Heart left ventricle (tissue), 16 donors: ENCODE measurements around the gene RNASE4. TPM values are rescaled to one million over a fixed set of nuclear protein-coding genes. Genes with fewer than 3 reads are reported as not detected.

Experiments
- ATAC-seq, 4 donors: fragments of 200-7000 bp; cut with Tn5 transposase; one replicate each; pipeline ENCODE4 v1.9.1; 2020 to 2022; ENCODE audit warnings: moderate library complexity in 4 of 4, mild to moderate bottlenecking in 3 of 4, moderate number of reproducible peaks in 1 of 4
- DNase-seq, 5 donors: peaks; one replicate each; pipeline ENCODE4 v3.0.0-alpha.2; 2020
- H3K27ac ChIP-seq, 12 donors: fragments of 200-600 bp; sonication (generic) in 4 of 12; one replicate each; pipeline versions ENCODE4 v1.5.0 to v1.8.0; 2016 to 2022; ENCODE audit warnings: mild to moderate bottlenecking in 2 of 12
- H3K27me3 ChIP-seq, 9 donors: fragments of 200-600 bp; sonication (generic) in 2 of 9; one replicate each; pipeline versions ENCODE4 v1.5.1 to v1.8.0; 2016 to 2022; ENCODE audit warnings: mild to moderate bottlenecking in 3 of 9
- H3K36me3 ChIP-seq, 9 donors: fragments of 200-600 bp; sonication (generic) in 2 of 9; one replicate each; pipeline versions ENCODE4 v1.5.0 to v1.8.0; 2018 to 2022; ENCODE audit warnings: mild to moderate bottlenecking in 2 of 9
- H3K4me1 ChIP-seq, 12 donors: fragments of 200-600 bp; sonication (generic) in 4 of 12; one replicate each; pipeline versions ENCODE4 v1.5.0 to v1.8.0; 2016 to 2022; ENCODE audit warnings: mild to moderate bottlenecking in 3 of 12
- H3K4me3 ChIP-seq, 12 donors: fragments of 200-600 bp; sonication (generic) in 4 of 12; one replicate each; pipeline versions ENCODE4 v1.5.0 to v1.8.0; 2017 to 2022; ENCODE audit warnings: mild to moderate bottlenecking in 9 of 12, moderate library complexity in 4 of 12
- H3K9me3 ChIP-seq, 12 donors: fragments of 200-600 bp; sonication (generic) in 4 of 12; one replicate each; pipeline versions ENCODE4 v1.5.0 to v1.8.0; 2016 to 2022; ENCODE audit warnings: mild to moderate bottlenecking in 1 of 12
- CTCF ChIP-seq, 12 donors: fragments of 200-600 bp; sonication (generic) in 4 of 12; IDR thresholded peaks; one replicate each; pipeline versions ENCODE4 v1.5.0 to v1.8.0; 2018 to 2022; ENCODE audit warnings: antibody characterized with exemption in 12 of 12, mild to moderate bottlenecking in 5 of 12
- POLR2A ChIP-seq, 2 donors: fragments of 450-650 bp; IDR thresholded peaks; one replicate each; pipeline ENCODE4 v1.6.1; 2017; ENCODE audit warnings: antibody characterized with exemption in 2 of 2, mild to moderate bottlenecking in 2 of 2, moderate library complexity in 2 of 2
- WGBS, 4 donors: extraction: QIAGEN DNeasy Blood & Tissue Kit in 2 of 4; methylation state at CpG; one replicate each; pipeline versions ENCODE4 v1.1.5 to v1.1.7; 2013 to 2018; 5-methylcytosine and 5-hydroxymethylcytosine counted together
- intact Hi-C, 10 donors: fragments of 100-400 bp; cut with DNase I; formaldehyde crosslinking; loops; one replicate each; pipeline versions ENCODE4 v1.11.1 to v1.14.2; 2022
- polyA plus RNA-seq, 2 donors: library from polyadenylated mRNA; stranded (reverse); fragments of 200-250 nt; gene quantifications; one replicate each; pipeline ENCODE4 v1.2.3, GENCODE V29; 2013
- total RNA-seq, 9 donors: library from RNA; depleted of rRNA in 2 of 9; stranded (reverse); fragments of >200 nt in 2 of 9; fragmentation: NEBNext Ultra II Directional in 3 of 9; extraction: Animal tissue kit (Norgen Biotek cat#: 25700) in 3 of 9; gene quantifications; one replicate each; pipeline versions ENCODE4 v1.1.0 to v1.2.4, GENCODE V29; 2016 to 2023
- donor health status: ischemic (EF 13 %, LVEDD 7.1; RV severe dilation, severe dysfunction).
- donor health status: healthy with polysubstance abuse.
- donor health status: DM: no; HTN: yes; CAD: no.
- donor health status: DM: no; HTN: no; CAD: no.
- donor health status: ischemic (EF 25% LVEDD 6.9; RV normal size, moderate dysfunction).
- donor health status: ischemic (EF 25% LVEDD 5.7; RV mildly dilated, moderate dysfunction).
- donor health status: healthy.
- donor health status: DM: yes; HTN: yes; CAD: no.
- donor health status: ischemic (EF 35%, LVEDD 5.7; RV mildly dilated, moderate dysfunction).
- donor health status: nonischemic (EF 11% LVEDD 7.7; RV severe dilation, severe dysfunction).
- donor health status: DM: yes; HTN: yes; CAD: no.
- donor health status: PGD.
- donor health status: ischemic (EF 29% LVEDD 5.4; RV normal size, mild dysfunction).
- donor health status: nonischemic (EF 23%, LVEDD 6.1; RV moderate dilation, normal function).

RNASE4 gene
- total and polyA plus RNA-seq, 11 donors = 4.7 to 22.2 (median 8.2) TPM

- Histone ChIP-seq H3K36me3 (no peaks in the 10 kb centered on the region), H3K9me3 (no peaks in the 10 kb centered on the region), H3K27ac (no peak overlapping the region), H3K4me1 (peaks cover 0 to 16% (median 1%) of the 10 kb centered on the region in 12 donors), H3K4me3 (no peak overlapping the region), H3K27me3 (peaks cover 0 to 56% (median 16%) of the 10 kb centered on the region in 9 donors)
- DNase-seq (no peak), ATAC-seq (no peak)
- 34 to 52% (median 40%) methylated on average over 2 of the region's 2 CpGs for WGBS, 4 donors
- intact Hi-C loops = no loop called here
- no peak for TF ChIP-seq CTCF (IDR thresholded peaks at IDR 0.05)
- no peak for TF ChIP-seq POLR2A (IDR thresholded peaks at IDR 0.05)
These were observed 16.4 kb upstream of the RNASE4 start for GRCh38 chr14:20667957-20668356.

DNA sequence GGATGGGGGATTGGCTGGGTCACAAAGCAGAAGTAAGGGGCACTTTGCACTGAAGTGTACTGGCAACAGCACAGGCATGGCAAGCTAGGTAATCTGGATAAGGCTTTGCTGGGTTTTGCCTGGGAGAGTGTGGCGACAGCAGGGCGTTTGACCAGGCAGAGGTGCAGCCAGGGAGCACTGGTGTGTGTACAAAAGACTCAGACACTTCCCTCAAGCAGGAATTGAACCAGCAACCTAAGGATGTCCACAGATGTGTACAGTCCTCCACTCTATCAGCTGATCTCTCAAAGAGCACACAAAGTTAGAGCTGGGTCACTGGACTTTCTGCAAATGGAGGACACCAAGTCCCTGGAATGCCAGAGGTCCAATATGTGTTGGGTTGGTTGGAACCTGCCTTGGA is 15.4 kb upstream of the RNASE4 start:
- ATAC-seq (no peak), DNase-seq (no peak)
- Histone ChIP-seq H3K4me3 (no peak overlapping the region), H3K36me3 (no peaks in the 10 kb centered on the region), H3K27me3 (peaks cover 0 to 56% (median 8%) of the 10 kb centered on the region in 9 donors), H3K9me3 (no peaks in the 10 kb centered on the region), H3K27ac (no peak overlapping the region), H3K4me1 (peaks cover 0 to 7% (median 0%) of the 10 kb centered on the region in 12 donors)
- TF ChIP-seq POLR2A (IDR thresholded peaks at IDR 0.05) (no peak), CTCF (IDR thresholded peaks at IDR 0.05) (no peak)
- WGBS, 4 donors = 70 to 81% (median 76%) methylated on average over 2 of the region's 2 CpGs
- intact Hi-C loops = no loop called here

DNA sequence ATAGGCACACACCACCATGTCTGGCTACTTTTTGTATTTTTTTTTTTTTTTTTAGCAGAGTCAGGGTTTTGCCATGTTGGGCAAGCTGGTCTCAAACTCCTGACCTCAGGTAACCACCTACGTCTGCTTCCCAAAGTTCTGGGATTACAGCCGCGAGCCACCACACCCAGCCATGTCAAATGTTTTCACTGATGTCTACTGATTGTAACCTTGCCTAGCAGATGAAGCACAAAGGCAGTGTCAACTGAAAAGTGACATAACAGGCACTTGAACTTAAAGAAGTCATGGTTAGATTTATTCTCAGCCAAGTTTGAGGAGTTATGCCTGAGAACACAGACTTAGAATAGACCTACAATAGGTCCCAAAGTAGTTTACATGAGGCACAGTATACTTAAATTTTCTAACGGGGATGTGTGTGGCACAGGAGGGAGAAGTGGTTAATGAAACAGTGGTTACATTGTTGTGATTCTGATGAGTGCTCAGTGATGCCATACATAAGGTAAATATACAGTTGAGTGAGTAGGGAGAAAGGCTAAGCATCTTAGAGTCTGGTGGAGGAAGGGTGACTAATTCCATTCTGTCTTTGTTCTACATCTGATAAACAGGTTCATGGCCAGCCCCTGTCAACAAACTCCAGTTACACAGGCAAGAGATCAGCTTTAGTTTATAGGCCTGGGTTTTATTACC is 12.6 kb upstream of the RNASE4 start:
- no peak overlapping the region for H3K4me3 ChIP-seq
- H3K4me1 ChIP-seq = peaks cover 0 to 7% (median 0%) of the 10 kb centered on the region in 12 donors
- no peaks in the 10 kb centered on the region for H3K36me3 ChIP-seq
- intact Hi-C loops = no loop called here
- DNase-seq (no peak), ATAC-seq (no peak)
- H3K27me3 ChIP-seq = peaks cover 0 to 33% (median 0%) of the 10 kb centered on the region in 9 donors
- no peaks in the 10 kb centered on the region for H3K9me3 ChIP-seq
- no peak for TF ChIP-seq POLR2A (IDR thresholded peaks at IDR 0.05)
- TF ChIP-seq CTCF (IDR thresholded peaks at IDR 0.05) = no peak
- H3K27ac ChIP-seq = no peak overlapping the region
- 73 to 86% (median 77%) methylated on average over 4 of the region's 4 CpGs for WGBS, 4 donors

GRCh38 chr14:20675669-20676068 is 8.7 kb upstream of the RNASE4 start:
- H3K27me3 ChIP-seq = peaks cover 0 to 15% (median 0%) of the 10 kb centered on the region in 9 donors
- H3K9me3 ChIP-seq = no peaks in the 10 kb centered on the region
- peaks cover 0 to 10% (median 6%) of the 10 kb centered on the region in 12 donors for H3K4me1 ChIP-seq
- intact Hi-C loops = no loop called here
- DNase-seq (no peak), ATAC-seq (no peak)
- TF ChIP-seq POLR2A (IDR thresholded peaks at IDR 0.05) (no peak), CTCF (IDR thresholded peaks at IDR 0.05) (no peak)
- no peak overlapping the region for H3K27ac ChIP-seq
- no peaks in the 10 kb centered on the region for H3K36me3 ChIP-seq
- no peak overlapping the region for H3K4me3 ChIP-seq
- WGBS, 4 donors = 50 to 69% (median 63%) methylated on average over 2 of the region's 2 CpGs
